Activated CD8-positive, alpha-beta memory T cell treated with anti-CD3 and anti-CD28 coated beads, Interleukin-2, amount 50 U/mL, for 1 hour (primary cell): ENCODE results near the gene IZUMO1R.
"Not testable (repeated sequence)": the region's sequence is repeated elsewhere in the genome, so short reads cannot be mapped to it uniquely, and the experiment has no call there.

Experiments used
- DNase-seq: peaks from one replicate; pipeline ENCODE4 v3.0.0-alpha.2; 2020; ENCODE audit errors: extremely low read depth

Gene IZUMO1R

GRCh38 chr11:94325681-94326080 lies 21.3 kb downstream of the IZUMO1R start:
- no peak for DNase-seq

GRCh38 chr11:94326947-94327346 lies 22.6 kb downstream of the IZUMO1R start:
- DNase-seq: no peak

- DNase-seq: no peak
These were observed 24.3 kb downstream of the IZUMO1R start for GRCh38 chr11:94328587-94329080.

GRCh38 chr11:94329501-94329900 lies 25.1 kb downstream of the IZUMO1R start:
- DNase-seq: no peak

GRCh38 chr11:94330789-94331188 lies 26.4 kb downstream of the IZUMO1R start:
- DNase-seq: no peak

- no peak for DNase-seq
These were observed 28.4 kb downstream of the IZUMO1R start for GRCh38 chr11:94332814-94333213.

GRCh38 chr11:94336033-94336432 lies 31.7 kb downstream of the IZUMO1R start:
- no peak for DNase-seq

GRCh38 chr11:94338651-94339050 lies 34.3 kb downstream of the IZUMO1R start:
- DNase-seq: no peak

- no peak for DNase-seq
These were observed 37.9 kb downstream of the IZUMO1R start for GRCh38 chr11:94342250-94342649.

GRCh38 chr11:94343495-94343894 lies 39.1 kb downstream of the IZUMO1R start:
- no peak for DNase-seq

GRCh38 chr11:94346311-94346710 lies 41.9 kb downstream of the IZUMO1R start:
- DNase-seq: not testable (repeated sequence)

- DNase-seq: not testable (repeated sequence)
These were observed 46.6 kb downstream of the IZUMO1R start for GRCh38 chr11:94350850-94351563.
